ENCODE data around the gene BHLHE40.
"Not testable (repeated sequence)": the region's sequence is repeated elsewhere in the genome, so short reads cannot be mapped to it uniquely, and the experiment has no call there.

BHLHE40 gene

DNA sequence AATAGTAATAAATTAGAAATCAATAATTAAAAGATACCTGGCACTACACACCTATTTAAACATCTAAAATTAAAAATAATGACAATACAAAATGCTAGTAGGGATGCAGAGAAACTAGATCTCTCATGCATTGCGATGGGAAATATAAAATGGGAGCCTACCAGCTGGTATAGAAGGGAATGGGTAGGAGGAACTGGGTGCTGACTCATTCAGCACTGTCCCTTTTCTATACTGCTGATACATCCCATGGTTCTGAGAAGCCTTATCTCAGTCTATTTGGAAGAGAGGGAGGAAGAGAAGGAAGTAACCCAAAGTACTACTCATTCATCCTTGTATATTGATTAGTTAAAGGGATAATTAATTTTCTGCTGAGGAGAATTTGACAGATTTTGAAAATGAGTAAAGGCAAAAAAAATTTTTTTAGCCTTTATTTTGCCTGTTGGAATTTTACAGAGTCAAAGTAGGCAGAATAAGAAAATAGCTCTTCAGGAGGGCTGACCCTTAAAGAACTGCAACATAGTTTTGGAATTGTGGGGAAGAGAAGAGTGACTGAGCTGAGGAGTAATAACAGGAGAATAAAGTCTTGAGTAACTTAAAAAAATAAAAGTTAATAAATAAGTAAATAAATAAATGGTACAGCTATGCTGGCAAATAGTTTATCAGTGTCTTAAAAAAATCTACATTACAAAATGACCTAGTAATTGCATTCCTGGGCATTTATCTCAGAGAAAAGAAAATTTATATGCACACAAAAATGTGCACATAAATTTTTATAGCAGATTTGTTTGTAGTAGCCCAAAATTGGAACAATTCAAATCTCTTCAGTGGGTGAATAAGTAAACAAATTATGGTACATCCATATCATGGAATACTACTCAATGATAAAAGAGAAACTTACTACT, 15.3 kb upstream of the BHLHE40 start:
- DNase-seq: no peak

GRCh38 chr3:4966006-4966405, 13.2 kb upstream of the BHLHE40 start:
- not testable (repeated sequence) for DNase-seq

- DNase-seq: not testable (repeated sequence)
Observed at GRCh38 chr3:4967683-4968082, 11.6 kb upstream of the BHLHE40 start.

GRCh38 chr3:4971437-4971836, 7.8 kb upstream of the BHLHE40 start:
- DNase-seq: not testable (repeated sequence)

DNA sequence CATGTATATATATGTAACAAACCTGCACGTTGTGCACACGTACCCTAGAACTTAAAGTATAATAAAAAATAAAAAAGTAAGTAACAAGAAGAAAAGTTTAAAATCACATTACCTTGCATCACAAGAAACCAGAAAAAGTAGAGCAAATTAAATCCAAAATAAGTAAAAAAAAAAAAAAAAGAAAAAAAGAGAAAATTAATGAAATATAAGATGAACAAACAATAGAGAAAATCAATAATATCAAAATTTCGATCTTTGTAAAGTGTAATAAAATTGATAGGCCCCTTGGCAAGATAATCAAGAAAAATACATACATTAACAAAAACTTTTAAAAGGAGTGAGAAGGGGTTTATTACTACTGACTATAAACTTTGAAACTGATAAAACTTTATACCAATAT, 7.4 kb upstream of the BHLHE40 start:
- DNase-seq: no peak

- DNase-seq: no peak
Observed at GRCh38 chr3:4972652-4973643, 6.3 kb upstream of the BHLHE40 start.

DNA sequence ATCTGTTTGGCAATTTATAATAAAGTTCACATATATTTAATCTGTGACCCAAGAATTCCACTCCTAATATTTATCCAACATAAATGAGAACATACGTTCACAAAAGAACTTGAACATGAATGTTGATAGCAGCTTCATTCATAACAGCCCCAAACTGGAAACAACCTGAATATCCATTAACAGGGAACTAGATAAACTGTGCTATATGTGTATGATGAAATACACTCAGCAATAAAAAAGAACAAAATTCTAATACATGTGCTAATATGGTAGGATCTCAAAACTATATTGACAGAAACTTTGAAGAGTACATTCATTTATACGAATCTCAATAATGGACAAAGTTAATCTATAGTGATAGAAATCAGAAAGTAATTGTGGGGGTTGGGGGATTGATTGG, 5.1 kb upstream of the BHLHE40 start:
- no peak for DNase-seq

GRCh38 chr3:4976109-4976508, 3.1 kb upstream of the BHLHE40 start:
- DNase-seq: no peak

DNA sequence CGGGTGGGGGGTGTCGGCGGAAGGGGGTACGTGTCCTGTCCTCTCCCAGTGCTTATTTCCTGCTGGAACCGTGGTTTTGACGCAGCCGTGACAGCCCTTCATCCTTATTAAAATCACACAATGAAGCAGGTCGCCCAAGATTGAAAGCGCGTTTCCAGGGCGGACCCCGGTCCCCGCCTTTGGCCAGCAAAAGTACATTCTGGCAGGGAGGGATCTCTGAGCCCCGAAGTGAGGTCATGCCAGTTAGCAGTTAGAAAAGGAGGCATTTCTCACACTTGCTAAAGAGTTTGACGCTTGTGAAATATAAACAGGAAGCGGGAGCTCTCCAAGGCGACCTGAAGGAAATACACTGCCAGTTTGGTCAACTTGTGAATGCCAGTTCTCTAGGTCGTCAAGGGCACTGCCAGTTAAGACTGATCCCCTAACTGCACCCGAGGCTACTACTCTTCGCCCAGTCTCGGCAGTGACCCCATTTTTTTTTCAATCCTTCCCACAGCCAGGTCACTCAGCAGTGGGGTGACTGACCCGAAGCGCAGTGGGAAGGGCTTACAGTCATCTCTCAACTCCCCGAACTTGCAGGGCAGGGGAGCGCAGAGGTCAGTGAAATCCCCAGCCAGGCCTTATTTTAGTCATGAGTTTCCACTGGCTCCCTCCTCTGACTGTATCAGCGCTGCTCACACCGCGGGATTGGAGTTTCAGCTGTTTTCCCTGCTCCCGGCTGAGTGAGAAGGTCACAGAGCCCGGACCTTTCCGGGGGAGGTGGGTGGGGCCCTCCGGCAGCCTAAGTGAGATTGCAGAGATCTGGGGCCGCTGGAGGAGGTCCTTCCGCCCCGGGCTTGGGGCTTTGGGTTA, 2.0 kb upstream of the BHLHE40 start:
- DNase-seq: no peak

GRCh38 chr3:4977853-4978203, 1.4 kb upstream of the BHLHE40 start:
- DNase-seq: no peak

GRCh38 chr3:4978204-4978965, 852 bp upstream of the BHLHE40 start:
- DNase-seq: peak; percentile 51

GRCh38 chr3:4978966-4979427, 240 bp upstream of the BHLHE40 start:
- DNase-seq: peak; percentile 64

GRCh38 chr3:4980229-4981203, 1.3 kb downstream of the BHLHE40 start:
- peak; percentile 41 for DNase-seq

DNA sequence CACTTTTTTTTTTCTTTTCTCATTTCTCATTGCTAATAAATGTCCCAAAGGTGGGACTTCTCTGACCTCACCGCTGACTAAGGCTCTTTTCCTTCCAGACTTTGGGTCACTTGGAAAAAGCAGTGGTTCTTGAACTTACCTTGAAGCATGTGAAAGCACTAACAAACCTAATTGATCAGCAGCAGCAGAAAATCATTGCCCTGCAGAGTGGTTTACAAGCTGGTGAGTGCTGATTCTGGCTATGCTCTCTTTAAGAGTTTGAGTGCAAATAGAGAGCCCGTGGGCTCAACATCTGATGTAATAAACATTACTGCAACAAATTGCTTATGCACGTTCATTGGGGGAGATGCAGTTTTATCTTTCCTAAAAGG, 2.0 kb downstream of the BHLHE40 start:
- no peak for DNase-seq

GRCh38 chr3:4981665-4982494, 2.6 kb downstream of the BHLHE40 start:
- no peak for DNase-seq

DNA sequence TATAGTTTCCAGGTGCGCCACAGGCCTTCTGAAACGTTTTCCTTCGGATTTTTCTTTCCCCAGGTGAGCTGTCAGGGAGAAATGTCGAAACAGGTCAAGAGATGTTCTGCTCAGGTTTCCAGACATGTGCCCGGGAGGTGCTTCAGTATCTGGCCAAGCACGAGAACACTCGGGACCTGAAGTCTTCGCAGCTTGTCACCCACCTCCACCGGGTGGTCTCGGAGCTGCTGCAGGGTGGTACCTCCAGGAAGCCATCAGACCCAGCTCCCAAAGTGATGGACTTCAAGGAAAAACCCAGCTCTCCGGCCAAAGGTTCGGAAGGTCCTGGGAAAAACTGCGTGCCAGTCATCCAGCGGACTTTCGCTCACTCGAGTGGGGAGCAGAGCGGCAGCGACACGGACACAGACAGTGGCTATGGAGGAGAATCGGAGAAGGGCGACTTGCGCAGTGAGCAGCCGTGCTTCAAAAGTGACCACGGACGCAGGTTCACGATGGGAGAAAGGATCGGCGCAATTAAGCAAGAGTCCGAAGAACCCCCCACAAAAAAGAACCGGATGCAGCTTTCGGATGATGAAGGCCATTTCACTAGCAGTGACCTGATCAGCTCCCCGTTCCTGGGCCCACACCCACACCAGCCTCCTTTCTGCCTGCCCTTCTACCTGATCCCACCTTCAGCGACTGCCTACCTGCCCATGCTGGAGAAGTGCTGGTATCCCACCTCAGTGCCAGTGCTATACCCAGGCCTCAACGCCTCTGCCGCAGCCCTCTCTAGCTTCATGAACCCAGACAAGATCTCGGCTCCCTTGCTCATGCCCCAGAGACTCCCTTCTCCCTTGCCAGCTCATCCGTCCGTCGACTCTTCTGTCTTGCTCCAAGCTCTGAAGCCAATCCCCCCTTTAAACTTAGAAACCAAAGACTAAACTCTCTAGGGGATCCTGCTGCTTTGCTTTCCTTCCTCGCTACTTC, 3.8 kb downstream of the BHLHE40 start:
- DNase-seq: no peak

GRCh38 chr3:4983739-4984510, 4.7 kb downstream of the BHLHE40 start:
- DNase-seq: no peak

GRCh38 chr3:4984511-4984864, 5.3 kb downstream of the BHLHE40 start:
- no peak for DNase-seq
